Suprapubic skin (tissue), 4 donors: ENCODE data around the gene RERE. TPM values are rescaled to one million over a fixed set of nuclear protein-coding genes. Genes with fewer than 3 reads are reported as not detected.
"Not testable (repeated sequence)": the region's sequence is repeated elsewhere in the genome, so short reads cannot be mapped to it uniquely, and the experiment has no call there.

Experiments used
- DNase-seq, 2 donors: peaks; one replicate each; pipeline ENCODE4 v3.0.0-alpha.2; 2019; ENCODE audit warnings: low spot score in 2 of 2
- H3K27ac ChIP-seq: fragments of 200-600 bp; sonication (generic); one replicate; pipeline ENCODE4 v1.5.1; 2019
- H3K27me3 ChIP-seq: fragments of 200-600 bp; sonication (generic); one replicate; pipeline ENCODE4 v1.5.1; 2019
- H3K36me3 ChIP-seq: fragments of 200-600 bp; sonication (generic); one replicate; pipeline ENCODE4 v1.5.1; 2019
- H3K4me1 ChIP-seq: fragments of 200-600 bp; sonication (generic); one replicate; pipeline ENCODE4 v1.5.1; 2019
- H3K4me3 ChIP-seq: fragments of 200-600 bp; sonication (generic); one replicate; pipeline ENCODE4 v1.5.1; 2019; ENCODE audit warnings: mild to moderate bottlenecking
- H3K9me3 ChIP-seq: fragments of 200-600 bp; sonication (generic); one replicate; pipeline ENCODE4 v1.5.1; 2019
- CTCF ChIP-seq, 2 donors: fragments of 200-600 bp in 1 of 2; fragments of 450-650 bp in 1 of 2; sonication (generic) in 1 of 2; IDR thresholded peaks; one replicate each; pipeline ENCODE4 v1.5.1; 2016 to 2019; ENCODE audit warnings: antibody characterized with exemption in 2 of 2, mild to moderate bottlenecking in 1 of 2, moderate library complexity in 1 of 2
- EP300 ChIP-seq: sonication (generic); formaldehyde crosslinking; IDR thresholded peaks from one replicate; pipeline ENCODE4 v1.6.1; 2017; ENCODE audit warnings: antibody characterized with exemption
- POLR2A ChIP-seq, 2 donors: fragments of 450-650 bp; IDR thresholded peaks; one replicate each; pipeline ENCODE4 v1.6.1; 2017; ENCODE audit warnings: antibody characterized with exemption in 2 of 2, mild to moderate bottlenecking in 2 of 2, moderate library complexity in 2 of 2
- POLR2AphosphoS5 ChIP-seq, 3 donors: sonication (generic); formaldehyde crosslinking; IDR thresholded peaks; one replicate each; pipeline ENCODE4 v1.6.1; 2017; ENCODE audit warnings: antibody characterized with exemption in 3 of 3
- WGBS: methylation state at CpG from one replicate; pipeline ENCODE4 v1.1.5; 2018; 5-methylcytosine and 5-hydroxymethylcytosine counted together
- total RNA-seq, 4 donors: library from RNA; depleted of rRNA; stranded (reverse); fragments of >200 nt; gene quantifications; one replicate each; pipeline ENCODE4 v1.1.0, GENCODE V29; 2016

The RERE gene
- total RNA-seq, 4 donors from 2014 or later, result 43.4 to 113 (median 83.3) TPM

- peaks cover 8% of the 10 kb centered on the region for H3K4me1 ChIP-seq
- no peaks in the 10 kb centered on the region for H3K36me3 ChIP-seq
- no peak overlapping the region for H3K4me3 ChIP-seq
- no peak for TF ChIP-seq EP300
- no peak for TF ChIP-seq CTCF (IDR thresholded peaks at IDR 0.05)
- no peak for TF ChIP-seq POLR2AphosphoS5 (IDR thresholded peaks at IDR 0.05)
- no peak for TF ChIP-seq POLR2A (IDR thresholded peaks at IDR 0.05)
- no peak for DNase-seq
- 64% methylated on average over 11 of the region's 11 CpGs for WGBS
- no peak overlapping the region for H3K27ac ChIP-seq
- H3K27me3 ChIP-seq, result no peaks in the 10 kb centered on the region
- H3K9me3 ChIP-seq, result no peaks in the 10 kb centered on the region
These were observed 27.9 kb downstream of the RERE start for GRCh38 chr1:8789314-8790214.

GRCh38 chr1:8787218-8787617, 30.2 kb downstream of the RERE start:
- Histone ChIP-seq H3K4me3 (no peak overlapping the region), H3K27ac (no peak overlapping the region), H3K4me1 (peaks cover 8% of the 10 kb centered on the region), H3K9me3 (no peaks in the 10 kb centered on the region), H3K36me3 (no peaks in the 10 kb centered on the region), H3K27me3 (no peaks in the 10 kb centered on the region)
- no peak for DNase-seq
- 94% methylated on average over 3 of the region's 3 CpGs for WGBS
- TF ChIP-seq EP300, result no peak
- no peak for TF ChIP-seq POLR2AphosphoS5 (IDR thresholded peaks at IDR 0.05)
- no peak for TF ChIP-seq CTCF (IDR thresholded peaks at IDR 0.05)
- no peak for TF ChIP-seq POLR2A (IDR thresholded peaks at IDR 0.05)

GRCh38 chr1:8786204-8786603, 31.2 kb downstream of the RERE start:
- not testable (repeated sequence) for H3K9me3 ChIP-seq, H3K27me3 ChIP-seq, H3K27ac ChIP-seq, H3K4me3 ChIP-seq, DNase-seq, H3K36me3 ChIP-seq, H3K4me1 ChIP-seq
- WGBS, result 92% methylated on average over 4 of the region's 4 CpGs

- TF ChIP-seq CTCF (IDR thresholded peaks at IDR 0.05) (no peak), EP300 (no peak), POLR2AphosphoS5 (IDR thresholded peaks at IDR 0.05) (no peak), POLR2A (IDR thresholded peaks at IDR 0.05) (no peak)
- H3K4me3 ChIP-seq, result no peak overlapping the region
- no peak overlapping the region for H3K27ac ChIP-seq
- no peak for DNase-seq
- no peaks in the 10 kb centered on the region for H3K27me3 ChIP-seq
- H3K4me1 ChIP-seq, result no peaks in the 10 kb centered on the region
- no peaks in the 10 kb centered on the region for H3K36me3 ChIP-seq
- no peaks in the 10 kb centered on the region for H3K9me3 ChIP-seq
- WGBS, result 96% methylated on average over 2 of the region's 2 CpGs
These were observed 34.5 kb downstream of the RERE start for GRCh38 chr1:8782955-8783354.

- Histone ChIP-seq H3K27ac (no peak overlapping the region), H3K4me3 (no peak overlapping the region), H3K9me3 (no peaks in the 10 kb centered on the region), H3K4me1 (no peaks in the 10 kb centered on the region), H3K27me3 (no peaks in the 10 kb centered on the region), H3K36me3 (no peaks in the 10 kb centered on the region)
- WGBS, result 68% methylated on average over 3 of the region's 3 CpGs
- TF ChIP-seq POLR2A (IDR thresholded peaks at IDR 0.05) (no peak), EP300 (no peak), CTCF (IDR thresholded peaks at IDR 0.05) (no peak), POLR2AphosphoS5 (IDR thresholded peaks at IDR 0.05) (no peak)
- DNase-seq, result no peak
These were observed 35.3 kb downstream of the RERE start for GRCh38 chr1:8782001-8782620.
